WTC11 (cell line): Measurements from ENCODE around the gene NEURL1. TPM values are rescaled to one million over a fixed set of nuclear protein-coding genes. Genes with fewer than 3 reads are reported as not detected.
A peak's percentile ranks its signal among the peaks of the same experiment; 100 is the strongest.

ENCODE experiments used
- ATAC-seq: fragments of 200-7000 bp; cut with Tn5 transposase; 2 replicates; pipeline ENCODE4 v1.10.0; 2021; ENCODE audit warnings: mild to moderate bottlenecking, moderate library complexity
- CTCF ChIA-PET: fragments of 300-600 bp; sonication (Branson Sonifier 250); formaldehyde crosslinking; loops from one replicate; lab custom pipeline; 2021; ENCODE audit warnings: antibody characterized with exemption; lab: Charles Lee
- POLR2A ChIA-PET: fragments of 350-600 bp; sonication (Branson Sonifier 250); formaldehyde crosslinking; loops from one replicate; lab custom pipeline; 2021; ENCODE audit warnings: antibody characterized with exemption; lab: Charles Lee
- DNase-seq: peaks from one replicate; pipeline ENCODE4 v3.0.0; 2021; ENCODE audit warnings: low spot score
- H3K27ac Mint-ChIP-seq: 2 replicates; pipeline ENCODE4 v1.8.0; 2021; ENCODE audit warnings: mixed read lengths
- H3K27me3 Mint-ChIP-seq: 2 replicates; pipeline ENCODE4 v1.8.0; 2021; ENCODE audit warnings: low read depth, mild to moderate bottlenecking, moderate library complexity, mixed read lengths
- H3K36me3 Mint-ChIP-seq: 2 replicates; pipeline ENCODE4 v1.8.0; 2021; ENCODE audit warnings: mixed read lengths
- H3K4me1 Mint-ChIP-seq: 2 replicates; pipeline ENCODE4 v1.8.0; 2022; ENCODE audit warnings: mixed read lengths
- H3K4me3 Mint-ChIP-seq: 2 replicates; pipeline ENCODE4 v1.8.0; 2021; ENCODE audit warnings: mild to moderate bottlenecking, moderate library complexity, mixed read lengths
- H3K9me3 Mint-ChIP-seq: 2 replicates; pipeline ENCODE4 v1.8.0; 2021; ENCODE audit warnings: mixed read lengths
- ESRRA ChIP-seq: sonication (generic); formaldehyde crosslinking; IDR thresholded peaks from 2 replicates; pipeline ENCODE4 v1.8.1; 2022; ENCODE audit warnings: mild to moderate bottlenecking, missing genetic modification reagents, borderline replicate concordance
- GABPB1 ChIP-seq: sonication (generic); formaldehyde crosslinking; IDR thresholded peaks from 2 replicates; pipeline ENCODE4 v1.8.1; 2023; ENCODE audit warnings: mild to moderate bottlenecking, missing genetic modification reagents
- GRHL2 ChIP-seq: fragments of 250-450 bp; sonication (Bioruptor Pico); IDR thresholded peaks from 2 replicates; pipeline ENCODE4 v1.8.0; 2022; ENCODE audit warnings: mild to moderate bottlenecking, moderate library complexity; ENCODE audit not compliant: insufficient replicate concordance, severe bottlenecking
- GTF2I ChIP-seq: fragments of 250-450 bp; sonication (Bioruptor Pico); conservative IDR thresholded peaks from 2 replicates; pipeline ENCODE4 v1.4.0; 2021; ENCODE audit warnings: mild to moderate bottlenecking
- IRF2 ChIP-seq: sonication (generic); formaldehyde crosslinking; IDR thresholded peaks from 2 replicates; pipeline ENCODE4 v1.8.0; 2022; ENCODE audit warnings: low read depth, missing genetic modification reagents, borderline replicate concordance
- JUN ChIP-seq: sonication (generic); formaldehyde crosslinking; IDR thresholded peaks from 2 replicates; pipeline ENCODE4 v1.8.0; 2023; ENCODE audit warnings: mild to moderate bottlenecking, missing genetic modification reagents
- NR1H2 ChIP-seq: sonication (generic); formaldehyde crosslinking; IDR thresholded peaks from 2 replicates; pipeline ENCODE4 v1.9.0; 2021; ENCODE audit warnings: mild to moderate bottlenecking, moderate library complexity, missing genetic modification reagents
- NR3C1 ChIP-seq: sonication (generic); formaldehyde crosslinking; conservative IDR thresholded peaks from 2 replicates; pipeline ENCODE4 v1.8.1; 2023; ENCODE audit warnings: low read depth, mild to moderate bottlenecking, missing genetic modification reagents
- PRRX2 ChIP-seq: fragments of 250-450 bp; sonication (Bioruptor Pico); IDR thresholded peaks from 2 replicates; pipeline ENCODE4 v1.8.0; 2021; ENCODE audit warnings: mild to moderate bottlenecking
- RORB ChIP-seq: fragments of 250-450 bp; sonication (Bioruptor Pico); IDR thresholded peaks from 2 replicates; pipeline ENCODE4 v1.9.0; 2021; ENCODE audit warnings: mild to moderate bottlenecking
- SMAD3 ChIP-seq: sonication (generic); formaldehyde crosslinking; IDR thresholded peaks from 2 replicates; pipeline ENCODE4 v1.8.0; 2022; ENCODE audit warnings: missing genetic modification reagents, mild to moderate bottlenecking, borderline replicate concordance
- ZNF317 ChIP-seq: sonication (generic); formaldehyde crosslinking; IDR thresholded peaks from 2 replicates; pipeline ENCODE4 v1.8.1; 2023; ENCODE audit warnings: low read depth, mild to moderate bottlenecking, moderate library complexity, missing genetic modification reagents, borderline replicate concordance
- total RNA-seq: library from RNA; stranded (reverse); gene quantifications from 3 replicates; pipeline ENCODE4 v1.2.3, GENCODE V29; 2021
- TF ChIP-seq, protein P1 (sequence below): fragments of 250-450 bp; sonication (Bioruptor Pico); IDR thresholded peaks from 2 replicates; pipeline ENCODE4 v1.9.0; 2021; ENCODE audit warnings: mild to moderate bottlenecking
- TF ChIP-seq, protein P2 (sequence below): sonication (generic); formaldehyde crosslinking; conservative IDR thresholded peaks from 2 replicates; pipeline ENCODE4 v1.8.1; 2022; ENCODE audit warnings: mild to moderate bottlenecking, missing genetic modification reagents
- TF ChIP-seq, protein P3 (sequence below): fragments of 250-450 bp; sonication (Bioruptor Pico); conservative IDR thresholded peaks from 2 replicates; pipeline ENCODE4 v1.9.0; 2021; ENCODE audit warnings: mild to moderate bottlenecking
- TF ChIP-seq, protein P4 (sequence below): fragments of 250-450 bp; sonication (Bioruptor Pico); IDR thresholded peaks from 2 replicates; pipeline ENCODE4 v1.9.0; 2021; ENCODE audit warnings: mild to moderate bottlenecking, borderline replicate concordance
- TF ChIP-seq, protein P5 (sequence below): sonication (generic); formaldehyde crosslinking; IDR thresholded peaks from 2 replicates; pipeline ENCODE4 v1.8.1; 2022; ENCODE audit warnings: missing genetic modification reagents, borderline replicate concordance
- TF ChIP-seq, protein P6 (sequence below): sonication (generic); formaldehyde crosslinking; IDR thresholded peaks from 2 replicates; pipeline ENCODE4 v1.8.1; 2023; ENCODE audit warnings: mild to moderate bottlenecking, missing genetic modification reagents, moderate library complexity

NEURL1 gene
- total RNA-seq, 1 experiment from 2014 or later = 1.2 TPM

DNA sequence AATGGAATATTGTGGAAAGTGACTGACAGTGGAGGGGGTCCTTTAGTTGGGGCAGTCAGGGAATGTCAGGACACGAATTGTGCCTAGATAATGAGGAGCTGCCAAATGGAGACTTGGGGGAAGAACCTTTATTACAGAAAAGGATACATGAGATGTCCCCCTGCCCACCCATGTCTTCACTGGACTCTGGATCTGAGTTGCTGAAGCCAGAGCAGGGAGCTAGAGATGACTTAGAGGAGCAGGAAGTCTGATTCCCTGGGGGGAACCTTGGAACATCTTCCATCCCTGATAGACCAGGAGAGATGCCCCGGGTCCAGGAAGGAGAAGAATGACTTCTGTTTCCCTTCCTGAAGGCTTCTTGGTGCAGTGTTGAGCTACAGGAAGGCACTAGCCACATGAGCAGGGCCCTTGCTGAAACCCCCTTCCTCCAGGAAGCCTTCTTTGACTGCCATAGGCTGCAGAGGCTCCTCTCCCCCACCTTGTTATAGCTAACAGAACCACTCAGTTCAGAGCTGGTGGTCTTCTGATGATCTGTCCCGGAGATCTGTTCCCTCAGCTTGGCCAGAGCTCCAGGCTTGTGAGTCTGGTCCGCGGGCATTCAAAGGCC lies 747 bp upstream of the NEURL1 start:
- H3K36me3 Mint-ChIP-seq = no peaks in the 10 kb centered on the region
- no peak overlapping the region for H3K27ac Mint-ChIP-seq
- ATAC-seq (no peak), DNase-seq (no peak)
- POLR2A ChIA-PET = interaction anchor here (0.6 kb wide), 1 partner anchor 986 kb away, joined by 3 read pairs; no protein-coding TSS in a partner anchor
- peaks cover 59% of the 10 kb centered on the region for H3K27me3 Mint-ChIP-seq
- H3K4me1 Mint-ChIP-seq = peaks cover 9% of the 10 kb centered on the region
- peak overlapping the region; percentile 79 for H3K4me3 Mint-ChIP-seq
- CTCF ChIA-PET = interaction anchor here (0.5 to 3.4 kb wide), 12 partner anchors 8 to 194 kb away, joined by 3 to 30 read pairs (median 4); partner anchors contain the start of gene CALHM2
- no peaks in the 10 kb centered on the region for H3K9me3 Mint-ChIP-seq
- TF ChIP-seq PRRX2 (no peak), RORB (CRISPR knock-in tag) (no peak), ZNF317 (CRISPR knock-in tag) (no peak)
- TF ChIP-seq, protein P1, sequence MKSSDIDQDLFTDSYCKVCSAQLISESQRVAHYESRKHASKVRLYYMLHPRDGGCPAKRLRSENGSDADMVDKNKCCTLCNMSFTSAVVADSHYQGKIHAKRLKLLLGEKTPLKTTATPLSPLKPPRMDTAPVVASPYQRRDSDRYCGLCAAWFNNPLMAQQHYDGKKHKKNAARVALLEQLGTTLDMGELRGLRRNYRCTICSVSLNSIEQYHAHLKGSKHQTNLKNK (CRISPR knock-in tag) = no peak
- TF ChIP-seq, protein P2, sequence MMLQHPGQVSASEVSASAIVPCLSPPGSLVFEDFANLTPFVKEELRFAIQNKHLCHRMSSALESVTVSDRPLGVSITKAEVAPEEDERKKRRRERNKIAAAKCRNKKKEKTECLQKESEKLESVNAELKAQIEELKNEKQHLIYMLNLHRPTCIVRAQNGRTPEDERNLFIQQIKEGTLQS (CRISPR knock-in tag) = no peak
- TF ChIP-seq, protein P3, sequence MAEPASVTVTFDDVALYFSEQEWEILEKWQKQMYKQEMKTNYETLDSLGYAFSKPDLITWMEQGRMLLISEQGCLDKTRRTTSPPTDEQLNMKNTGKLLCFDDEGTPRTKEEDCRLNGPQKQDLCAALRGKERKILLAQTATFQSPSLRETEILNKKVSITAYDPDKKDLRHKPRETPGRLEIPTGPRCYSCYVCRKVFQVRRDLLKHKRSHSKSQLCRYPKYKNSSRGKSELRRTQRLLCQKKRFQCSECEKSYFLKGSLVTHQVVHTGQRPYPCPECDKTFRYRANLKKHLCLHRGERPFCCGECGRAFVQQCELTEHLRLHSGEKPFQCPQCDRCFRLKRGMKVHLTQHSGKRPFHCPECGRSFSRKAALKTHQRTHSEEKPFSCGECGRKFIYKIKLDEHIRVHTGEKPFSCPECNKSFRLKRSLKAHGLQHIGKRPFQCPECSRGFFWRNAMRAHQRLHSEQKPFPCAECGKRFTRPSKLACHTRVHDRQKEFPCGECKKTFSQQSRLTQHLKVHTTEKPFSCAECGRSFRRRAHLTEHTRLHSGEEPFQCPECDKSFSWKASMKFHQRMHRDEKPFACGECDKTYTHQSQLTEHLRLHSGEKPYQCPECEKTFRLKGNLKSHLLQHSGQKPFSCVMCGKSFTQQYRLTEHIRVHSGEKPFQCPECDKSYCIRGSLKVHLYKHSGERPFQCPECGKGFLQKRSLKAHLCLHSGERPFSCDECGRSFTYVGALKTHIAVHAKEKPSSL (CRISPR knock-in tag) = no peak

DNA sequence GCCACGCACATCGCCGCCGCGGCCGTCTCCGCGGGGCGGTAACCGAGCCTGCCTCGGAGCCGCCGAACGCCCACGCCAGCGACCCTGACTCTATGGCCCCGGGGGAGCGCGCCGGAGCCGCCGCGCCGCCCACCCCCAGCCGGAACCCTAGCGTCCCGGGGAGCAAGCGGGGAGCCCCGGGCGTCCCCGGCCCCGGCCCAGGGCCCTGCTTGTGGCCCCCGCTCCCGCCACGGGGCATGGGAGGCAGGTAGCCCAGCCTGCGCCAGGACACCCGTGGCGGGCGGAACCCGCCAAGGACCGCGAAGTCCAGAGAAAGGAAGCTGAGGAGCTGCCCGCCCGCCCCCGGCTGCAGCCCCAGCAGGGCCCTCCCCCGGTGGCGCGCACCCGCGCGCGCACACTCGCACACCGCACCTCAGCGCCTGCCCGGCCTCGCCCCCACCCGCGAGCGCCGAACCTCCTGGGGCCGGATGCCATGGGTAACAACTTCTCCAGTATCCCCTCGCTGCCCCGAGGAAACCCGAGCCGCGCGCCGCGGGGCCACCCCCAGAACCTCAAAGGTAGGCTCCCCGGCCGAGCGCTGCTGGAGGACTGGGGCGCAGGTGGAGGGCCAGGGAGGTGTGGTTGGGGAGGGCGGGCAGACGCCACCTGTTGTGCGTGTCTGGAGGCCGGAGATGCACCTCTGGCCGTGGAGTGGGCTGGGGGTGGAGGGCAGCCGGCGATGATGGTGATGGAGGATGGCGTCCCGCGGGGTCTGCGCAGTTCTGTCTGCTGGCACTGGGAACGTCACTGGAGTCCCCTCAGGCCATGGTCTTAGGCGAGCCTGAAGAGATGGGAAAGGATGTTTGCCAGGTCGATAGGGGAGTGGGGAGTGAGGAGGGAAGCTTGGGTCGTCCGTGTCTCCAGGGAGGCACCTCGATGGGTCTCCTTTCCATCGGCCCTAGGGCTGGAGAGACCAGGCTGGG lies 692 bp downstream of the NEURL1 start:
- H3K9me3 Mint-ChIP-seq = no peaks in the 10 kb centered on the region
- H3K4me1 Mint-ChIP-seq = peaks cover 9% of the 10 kb centered on the region
- no peak overlapping the region for H3K27ac Mint-ChIP-seq
- ATAC-seq (peak; percentile 55), DNase-seq (peak; percentile 50)
- H3K4me3 Mint-ChIP-seq = peak overlapping the region; percentile 78
- H3K36me3 Mint-ChIP-seq = no peaks in the 10 kb centered on the region
- peaks cover 65% of the 10 kb centered on the region for H3K27me3 Mint-ChIP-seq
- ChIA-PET POLR2A (interaction anchor here (0.7 to 1.2 kb wide), 2 partner anchors 18 to 1850 kb away, joined by 3 read pairs; no protein-coding TSS in a partner anchor), CTCF (interaction anchor here (0.9 to 4.5 kb wide), 11 partner anchors 9 to 798 kb away, joined by 3 to 30 read pairs (median 4); no protein-coding TSS in a partner anchor)
- no peak for TF ChIP-seq GABPB1 (CRISPR knock-in tag)
- no peak for TF ChIP-seq JUN (CRISPR knock-in tag)
- TF ChIP-seq GRHL2 (CRISPR knock-in tag) = no peak
- TF ChIP-seq, protein P4, sequence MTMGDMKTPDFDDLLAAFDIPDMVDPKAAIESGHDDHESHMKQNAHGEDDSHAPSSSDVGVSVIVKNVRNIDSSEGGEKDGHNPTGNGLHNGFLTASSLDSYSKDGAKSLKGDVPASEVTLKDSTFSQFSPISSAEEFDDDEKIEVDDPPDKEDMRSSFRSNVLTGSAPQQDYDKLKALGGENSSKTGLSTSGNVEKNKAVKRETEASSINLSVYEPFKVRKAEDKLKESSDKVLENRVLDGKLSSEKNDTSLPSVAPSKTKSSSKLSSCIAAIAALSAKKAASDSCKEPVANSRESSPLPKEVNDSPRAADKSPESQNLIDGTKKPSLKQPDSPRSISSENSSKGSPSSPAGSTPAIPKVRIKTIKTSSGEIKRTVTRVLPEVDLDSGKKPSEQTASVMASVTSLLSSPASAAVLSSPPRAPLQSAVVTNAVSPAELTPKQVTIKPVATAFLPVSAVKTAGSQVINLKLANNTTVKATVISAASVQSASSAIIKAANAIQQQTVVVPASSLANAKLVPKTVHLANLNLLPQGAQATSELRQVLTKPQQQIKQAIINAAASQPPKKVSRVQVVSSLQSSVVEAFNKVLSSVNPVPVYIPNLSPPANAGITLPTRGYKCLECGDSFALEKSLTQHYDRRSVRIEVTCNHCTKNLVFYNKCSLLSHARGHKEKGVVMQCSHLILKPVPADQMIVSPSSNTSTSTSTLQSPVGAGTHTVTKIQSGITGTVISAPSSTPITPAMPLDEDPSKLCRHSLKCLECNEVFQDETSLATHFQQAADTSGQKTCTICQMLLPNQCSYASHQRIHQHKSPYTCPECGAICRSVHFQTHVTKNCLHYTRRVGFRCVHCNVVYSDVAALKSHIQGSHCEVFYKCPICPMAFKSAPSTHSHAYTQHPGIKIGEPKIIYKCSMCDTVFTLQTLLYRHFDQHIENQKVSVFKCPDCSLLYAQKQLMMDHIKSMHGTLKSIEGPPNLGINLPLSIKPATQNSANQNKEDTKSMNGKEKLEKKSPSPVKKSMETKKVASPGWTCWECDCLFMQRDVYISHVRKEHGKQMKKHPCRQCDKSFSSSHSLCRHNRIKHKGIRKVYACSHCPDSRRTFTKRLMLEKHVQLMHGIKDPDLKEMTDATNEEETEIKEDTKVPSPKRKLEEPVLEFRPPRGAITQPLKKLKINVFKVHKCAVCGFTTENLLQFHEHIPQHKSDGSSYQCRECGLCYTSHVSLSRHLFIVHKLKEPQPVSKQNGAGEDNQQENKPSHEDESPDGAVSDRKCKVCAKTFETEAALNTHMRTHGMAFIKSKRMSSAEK = no peak
- TF ChIP-seq NR1H2 (CRISPR knock-in tag) = no peak
- no peak for TF ChIP-seq GTF2I (CRISPR knock-in tag)
- no peak for TF ChIP-seq SMAD3 (CRISPR knock-in tag)
- TF ChIP-seq PRRX2 = no peak
- TF ChIP-seq, protein P5, sequence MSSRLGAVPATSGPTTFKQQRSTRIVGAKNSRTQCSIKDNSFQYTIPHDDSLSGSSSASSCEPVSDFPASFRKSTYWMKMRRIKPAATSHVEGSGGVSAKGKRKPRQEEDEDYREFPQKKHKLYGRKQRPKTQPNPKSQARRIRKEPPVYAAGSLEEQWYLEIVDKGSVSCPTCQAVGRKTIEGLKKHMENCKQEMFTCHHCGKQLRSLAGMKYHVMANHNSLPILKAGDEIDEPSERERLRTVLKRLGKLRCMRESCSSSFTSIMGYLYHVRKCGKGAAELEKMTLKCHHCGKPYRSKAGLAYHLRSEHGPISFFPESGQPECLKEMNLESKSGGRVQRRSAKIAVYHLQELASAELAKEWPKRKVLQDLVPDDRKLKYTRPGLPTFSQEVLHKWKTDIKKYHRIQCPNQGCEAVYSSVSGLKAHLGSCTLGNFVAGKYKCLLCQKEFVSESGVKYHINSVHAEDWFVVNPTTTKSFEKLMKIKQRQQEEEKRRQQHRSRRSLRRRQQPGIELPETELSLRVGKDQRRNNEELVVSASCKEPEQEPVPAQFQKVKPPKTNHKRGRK (CRISPR knock-in tag) = no peak
- no peak for TF ChIP-seq IRF2 (CRISPR knock-in tag)
- no peak for TF ChIP-seq NR3C1 (CRISPR knock-in tag)
- 0 out of 2 replicates have a peak, but pooled peaks have one; percentile 20 for TF ChIP-seq ESRRA
- TF ChIP-seq, protein P6, sequence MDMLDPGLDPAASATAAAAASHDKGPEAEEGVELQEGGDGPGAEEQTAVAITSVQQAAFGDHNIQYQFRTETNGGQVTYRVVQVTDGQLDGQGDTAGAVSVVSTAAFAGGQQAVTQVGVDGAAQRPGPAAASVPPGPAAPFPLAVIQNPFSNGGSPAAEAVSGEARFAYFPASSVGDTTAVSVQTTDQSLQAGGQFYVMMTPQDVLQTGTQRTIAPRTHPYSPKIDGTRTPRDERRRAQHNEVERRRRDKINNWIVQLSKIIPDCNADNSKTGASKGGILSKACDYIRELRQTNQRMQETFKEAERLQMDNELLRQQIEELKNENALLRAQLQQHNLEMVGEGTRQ (CRISPR knock-in tag) = no peak
